ENCODE data around the gene MAML1.
"Not testable (repeated sequence)": the region's sequence is repeated elsewhere in the genome, so short reads cannot be mapped to it uniquely, and the experiment has no call there.

The MAML1 gene

GRCh38 chr5:179732918-179733771, 523 bp downstream of the MAML1 start:
- DNase-seq (ENCODE audit: low read depth), result peak; percentile 39

DNA sequence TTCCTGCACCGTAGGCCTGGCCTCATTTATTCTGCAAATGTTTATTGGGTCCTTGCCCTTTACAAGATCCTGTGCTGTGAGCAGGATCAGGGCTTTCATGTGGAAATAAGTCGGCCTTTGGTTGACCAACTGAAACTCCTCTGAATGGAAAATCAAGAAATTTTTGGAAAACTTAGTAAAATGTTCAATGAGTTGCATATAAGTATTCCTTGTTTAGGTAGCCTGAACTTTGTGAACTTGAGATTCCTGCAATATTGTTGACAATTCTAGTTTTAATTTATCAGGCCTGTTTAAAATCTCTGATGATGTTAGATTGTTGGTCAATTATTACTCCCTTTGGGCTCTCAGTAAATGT, 1.1 kb downstream of the MAML1 start:
- DNase-seq (ENCODE audit: low read depth), result no peak

- DNase-seq (ENCODE audit: low read depth), result no peak
These were observed 2.0 kb downstream of the MAML1 start for GRCh38 chr5:179734536-179735164.

DNA sequence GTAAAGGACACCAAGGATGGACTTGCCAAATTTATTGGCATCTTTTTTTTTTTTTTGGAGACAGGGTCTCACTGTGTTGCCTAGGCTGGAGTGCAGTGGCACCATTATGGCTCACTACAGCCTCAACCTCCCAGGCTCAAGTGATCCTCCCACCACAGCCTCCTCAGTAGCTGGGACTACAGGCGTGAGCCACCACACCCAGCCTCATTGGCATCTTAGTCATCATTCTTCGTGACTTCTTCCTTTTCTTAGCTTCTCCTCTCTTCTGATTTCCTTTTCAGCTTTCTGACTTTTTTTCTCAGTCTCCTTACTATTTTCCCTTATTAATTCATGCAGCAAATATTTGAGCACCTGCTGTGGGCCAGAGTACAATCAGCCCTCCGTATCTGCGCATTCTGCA, 6.1 kb downstream of the MAML1 start:
- DNase-seq (ENCODE audit: low read depth), result no peak

GRCh38 chr5:179744106-179744505, 11.5 kb downstream of the MAML1 start:
- not testable (repeated sequence) for DNase-seq (ENCODE audit: low read depth)

GRCh38 chr5:179746872-179747271, 14.2 kb downstream of the MAML1 start:
- no peak for DNase-seq (ENCODE audit: low read depth)

DNA sequence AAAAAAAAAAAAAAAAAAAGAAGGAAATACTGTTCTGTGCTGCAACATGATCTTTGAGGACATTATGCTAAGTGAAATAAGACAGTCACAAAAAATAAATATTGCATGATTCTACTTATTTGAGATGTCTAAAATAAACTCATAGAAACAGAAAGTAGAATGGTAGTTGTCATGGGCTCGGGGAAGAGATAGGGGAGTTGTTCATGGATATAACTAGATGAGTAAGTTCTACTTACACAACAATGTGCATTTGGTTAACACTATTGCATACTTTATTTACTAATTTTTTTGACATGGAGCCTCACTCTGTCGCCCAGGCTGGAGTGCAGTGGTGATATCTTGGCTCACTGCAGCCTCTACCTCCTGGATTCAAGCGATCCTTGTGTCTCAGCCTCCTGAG, 15.2 kb downstream of the MAML1 start:
- DNase-seq (ENCODE audit: low read depth), result peak; percentile 41

- DNase-seq (ENCODE audit: low read depth), result no peak
These were observed 17.4 kb downstream of the MAML1 start for GRCh38 chr5:179749857-179750508.

DNA sequence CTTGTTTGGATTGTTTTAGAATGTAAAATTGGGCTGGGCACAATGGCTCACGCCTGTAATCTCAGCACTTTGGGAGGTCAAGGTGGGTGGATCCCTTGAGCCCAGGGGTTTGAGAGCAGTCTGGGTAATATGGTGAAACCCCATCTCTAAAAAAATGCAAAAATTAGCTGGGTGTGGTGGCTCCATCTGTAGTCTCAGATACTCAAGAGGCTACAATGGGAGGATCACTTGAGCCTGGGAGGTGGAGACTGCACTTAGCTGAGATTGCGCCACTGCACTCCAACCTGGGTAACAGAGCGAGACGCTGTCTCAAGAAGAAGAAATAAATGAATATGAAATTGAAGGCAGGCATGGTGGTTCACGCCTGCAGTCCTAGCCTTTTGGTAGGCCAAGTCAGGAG, 21.3 kb downstream of the MAML1 start:
- DNase-seq (ENCODE audit: low read depth), result no peak

GRCh38 chr5:179755022-179755421, 22.4 kb downstream of the MAML1 start:
- DNase-seq (ENCODE audit: low read depth), result peak; percentile 61

GRCh38 chr5:179758955-179759354, 26.3 kb downstream of the MAML1 start:
- DNase-seq (ENCODE audit: low read depth), result no peak

- no peak for DNase-seq (ENCODE audit: low read depth)
These were observed 27.2 kb downstream of the MAML1 start for GRCh38 chr5:179759581-179760551.

DNA sequence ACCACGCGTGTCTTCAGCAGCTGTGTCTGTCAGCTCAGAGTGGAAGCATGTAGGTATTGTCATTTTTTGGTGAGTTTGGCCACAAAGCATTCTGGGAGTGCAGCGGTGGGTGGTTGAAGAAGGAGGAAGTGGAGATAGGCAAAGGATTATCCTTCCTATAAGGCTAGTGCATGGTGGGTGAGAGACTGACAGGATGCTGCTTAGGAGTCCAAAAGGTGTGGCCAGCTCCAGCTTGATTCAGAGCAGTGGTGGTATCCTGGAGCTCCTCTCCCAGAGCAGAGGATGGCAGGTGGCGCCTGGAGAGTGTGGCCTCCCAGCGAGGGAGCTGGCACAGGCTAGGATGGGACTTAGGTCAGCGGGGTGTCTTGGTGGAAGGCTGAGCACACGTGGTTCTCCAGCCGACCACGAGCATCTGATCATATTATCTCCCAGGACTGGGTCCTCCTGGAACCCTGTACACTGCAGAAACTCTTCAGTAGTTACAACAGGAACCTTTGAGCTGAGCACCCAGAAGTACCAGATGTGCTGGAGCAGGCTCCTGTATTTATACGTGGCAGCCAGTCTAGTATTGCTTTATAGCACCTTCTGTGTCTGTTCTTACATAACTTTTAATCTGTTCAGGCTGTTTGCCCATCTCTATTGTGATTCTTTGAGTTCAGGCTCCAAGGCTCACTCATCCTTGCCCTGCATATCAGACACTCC, 29.6 kb downstream of the MAML1 start:
- DNase-seq (ENCODE audit: low read depth), result peak; percentile 51

- DNase-seq (ENCODE audit: low read depth), result peak; percentile 43
These were observed 30.2 kb downstream of the MAML1 start for GRCh38 chr5:179762781-179763176.

GRCh38 chr5:179763215-179763945, 30.8 kb downstream of the MAML1 start:
- peak; percentile 82 for DNase-seq (ENCODE audit: low read depth)

- no peak for DNase-seq (ENCODE audit: low read depth)
These were observed 31.4 kb downstream of the MAML1 start for GRCh38 chr5:179764056-179764455.

DNA sequence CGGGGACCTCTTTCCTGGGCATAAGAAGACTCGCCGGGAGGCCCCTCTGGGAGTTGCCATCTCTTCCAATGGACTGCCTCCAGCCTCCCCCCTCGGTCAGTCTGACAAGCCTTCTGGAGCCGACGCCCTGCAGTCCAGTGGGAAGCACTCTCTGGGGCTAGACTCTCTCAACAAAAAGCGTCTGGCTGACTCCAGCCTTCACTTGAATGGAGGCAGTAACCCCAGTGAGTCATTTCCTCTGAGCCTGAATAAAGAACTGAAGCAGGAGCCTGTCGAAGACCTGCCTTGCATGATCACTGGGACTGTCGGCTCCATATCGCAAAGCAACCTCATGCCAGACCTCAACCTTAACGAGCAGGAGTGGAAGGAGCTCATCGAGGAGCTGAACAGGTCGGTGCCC, 32.8 kb downstream of the MAML1 start:
- peak; percentile 93 for DNase-seq (ENCODE audit: low read depth)

- DNase-seq (ENCODE audit: low read depth), result peak; percentile 79
These were observed 33.6 kb downstream of the MAML1 start for GRCh38 chr5:179766021-179766725.

DNA sequence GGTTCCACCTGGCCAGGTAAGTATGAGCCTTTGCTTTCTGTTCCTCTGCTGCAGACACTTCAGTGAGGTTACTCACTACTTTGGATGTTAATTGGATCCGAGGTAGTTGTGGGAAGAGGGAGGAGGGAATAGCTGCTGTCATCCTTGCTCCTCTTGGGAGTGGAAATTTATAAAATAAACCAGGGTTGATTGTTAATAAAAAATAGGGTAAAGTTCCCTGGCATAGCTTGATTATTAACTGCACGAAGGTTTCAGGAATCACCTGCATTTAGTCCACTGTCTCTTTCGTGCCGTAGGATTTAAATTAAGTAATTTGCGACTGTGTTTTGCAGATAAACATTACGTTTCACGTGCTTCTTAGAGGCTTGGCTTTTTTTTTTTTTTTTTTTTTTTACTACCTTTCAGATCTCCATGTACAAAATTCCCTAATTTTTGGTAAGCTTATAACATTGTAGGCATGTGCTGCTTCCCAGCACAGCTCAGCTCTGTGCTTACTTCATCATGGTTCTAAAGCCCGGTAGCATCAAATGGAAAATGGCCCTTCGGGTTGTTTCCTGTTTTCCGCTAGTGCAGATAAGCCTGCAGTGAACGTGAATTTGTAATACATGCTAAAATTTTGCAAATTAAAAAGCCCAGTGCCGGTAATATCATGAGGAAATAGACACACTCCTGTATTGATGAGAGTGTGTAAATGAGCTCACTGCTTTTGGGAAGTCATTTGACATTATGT, 34.3 kb downstream of the MAML1 start:
- no peak for DNase-seq (ENCODE audit: low read depth)

Measured in iris pigment epithelial cell (primary cell).